ENCODE data around the gene PLA1A.

- TF ChIP-seq CTCF (IDR thresholded peaks at IDR 0.05) (no peak), POLR2A (IDR thresholded peaks at IDR 0.05) (no peak)
Measured at GRCh38 chr3:119590706-119591105, 7.0 kb upstream of the PLA1A start.
